Lower leg skin (tissue), 3 donors: Measurements from ENCODE around the gene TLK2.
"Not testable (repeated sequence)": the region's sequence is repeated elsewhere in the genome, so short reads cannot be mapped to it uniquely, and the experiment has no call there.

ENCODE experiments used
- POLR2A ChIP-seq, 2 donors: fragments of 450-650 bp; IDR thresholded peaks; one replicate each; pipeline ENCODE4 v1.6.1; 2016 to 2017; ENCODE audit warnings: antibody characterized with exemption in 2 of 2, mild to moderate bottlenecking in 1 of 2, moderate library complexity in 1 of 2
- TF ChIP-seq, protein P1 (sequence below), 3 donors: fragments of 450-650 bp; IDR thresholded peaks; one replicate each; pipeline ENCODE4 v1.5.1; 2016; ENCODE audit warnings: antibody characterized with exemption in 3 of 3, mild to moderate bottlenecking in 3 of 3, moderate library complexity in 2 of 3

GRCh38 chr17:62591822-62592221 lies 113.2 kb downstream of the TLK2 start:
- TF ChIP-seq POLR2A (IDR thresholded peaks at IDR 0.05) = not testable (repeated sequence)
- TF ChIP-seq, protein P1, sequence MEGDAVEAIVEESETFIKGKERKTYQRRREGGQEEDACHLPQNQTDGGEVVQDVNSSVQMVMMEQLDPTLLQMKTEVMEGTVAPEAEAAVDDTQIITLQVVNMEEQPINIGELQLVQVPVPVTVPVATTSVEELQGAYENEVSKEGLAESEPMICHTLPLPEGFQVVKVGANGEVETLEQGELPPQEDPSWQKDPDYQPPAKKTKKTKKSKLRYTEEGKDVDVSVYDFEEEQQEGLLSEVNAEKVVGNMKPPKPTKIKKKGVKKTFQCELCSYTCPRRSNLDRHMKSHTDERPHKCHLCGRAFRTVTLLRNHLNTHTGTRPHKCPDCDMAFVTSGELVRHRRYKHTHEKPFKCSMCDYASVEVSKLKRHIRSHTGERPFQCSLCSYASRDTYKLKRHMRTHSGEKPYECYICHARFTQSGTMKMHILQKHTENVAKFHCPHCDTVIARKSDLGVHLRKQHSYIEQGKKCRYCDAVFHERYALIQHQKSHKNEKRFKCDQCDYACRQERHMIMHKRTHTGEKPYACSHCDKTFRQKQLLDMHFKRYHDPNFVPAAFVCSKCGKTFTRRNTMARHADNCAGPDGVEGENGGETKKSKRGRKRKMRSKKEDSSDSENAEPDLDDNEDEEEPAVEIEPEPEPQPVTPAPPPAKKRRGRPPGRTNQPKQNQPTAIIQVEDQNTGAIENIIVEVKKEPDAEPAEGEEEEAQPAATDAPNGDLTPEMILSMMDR (IDR thresholded peaks at IDR 0.05) = not testable (repeated sequence)
